ENCODE data around the gene CHI3L2.
"Not testable (repeated sequence)": the region's sequence is repeated elsewhere in the genome, so short reads cannot be mapped to it uniquely, and the experiment has no call there.

The CHI3L2 gene

GRCh38 chr1:111202366-111202706 is 25.2 kb upstream of the CHI3L2 start:
- DNase-seq (ENCODE audit: low read depth in 2 of 3, low spot score in 1 of 3) = no peak

DNA sequence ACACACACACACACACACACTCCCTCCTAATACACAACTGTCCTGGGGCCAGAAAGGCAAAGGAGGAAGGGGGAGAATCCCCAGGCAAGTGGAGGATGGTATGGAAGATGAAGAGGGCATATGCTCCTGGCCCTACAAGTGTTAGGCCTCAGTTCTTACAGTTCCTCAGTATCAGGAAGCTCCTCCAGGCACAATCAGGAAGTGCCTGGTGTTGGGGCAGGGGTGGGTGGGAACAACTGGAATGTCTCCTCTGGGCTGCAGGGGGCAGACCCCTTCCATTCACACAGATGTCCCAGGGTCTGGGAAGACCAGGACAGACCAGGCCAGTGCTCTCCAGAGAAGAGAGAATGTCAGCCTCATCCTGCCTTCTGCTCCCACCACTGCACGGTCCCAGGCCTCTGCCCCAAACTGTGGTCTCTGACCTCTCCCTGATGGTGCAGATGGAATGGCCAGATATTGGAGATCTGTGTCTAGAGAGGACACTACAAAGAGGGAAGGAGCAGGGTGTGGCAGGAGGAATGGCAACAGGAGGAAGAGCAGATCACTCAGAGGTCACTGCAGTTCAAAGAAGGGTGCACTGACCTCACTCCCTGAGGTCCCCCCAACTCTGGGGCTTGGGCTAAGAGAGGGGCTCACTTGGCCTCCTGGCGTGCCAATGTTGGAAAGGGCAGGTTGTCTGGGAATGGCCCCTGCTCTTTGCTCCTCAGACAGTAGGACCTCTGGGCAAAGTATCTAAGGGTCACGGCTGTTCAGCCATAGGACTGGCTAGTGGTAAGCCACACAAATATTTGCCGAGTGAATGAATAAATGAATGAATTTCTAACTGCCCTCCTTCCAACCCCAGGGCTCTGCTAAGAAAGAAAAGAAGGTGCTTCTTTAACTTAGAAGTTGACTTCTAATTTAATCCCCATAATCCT is 24.5 kb upstream of the CHI3L2 start:
- DNase-seq (ENCODE audit: low read depth in 2 of 3, low spot score in 1 of 3) = no peak

GRCh38 chr1:111203681-111204200 is 23.8 kb upstream of the CHI3L2 start:
- peak; percentile 69 to 82 (median 81) for DNase-seq (ENCODE audit: low read depth in 2 of 3, low spot score in 1 of 3)

- DNase-seq (ENCODE audit: low read depth in 2 of 3, low spot score in 1 of 3) = peak in 1 of 3 donors; percentile 54
These were observed 23.1 kb upstream of the CHI3L2 start for GRCh38 chr1:111204201-111204982.

DNA sequence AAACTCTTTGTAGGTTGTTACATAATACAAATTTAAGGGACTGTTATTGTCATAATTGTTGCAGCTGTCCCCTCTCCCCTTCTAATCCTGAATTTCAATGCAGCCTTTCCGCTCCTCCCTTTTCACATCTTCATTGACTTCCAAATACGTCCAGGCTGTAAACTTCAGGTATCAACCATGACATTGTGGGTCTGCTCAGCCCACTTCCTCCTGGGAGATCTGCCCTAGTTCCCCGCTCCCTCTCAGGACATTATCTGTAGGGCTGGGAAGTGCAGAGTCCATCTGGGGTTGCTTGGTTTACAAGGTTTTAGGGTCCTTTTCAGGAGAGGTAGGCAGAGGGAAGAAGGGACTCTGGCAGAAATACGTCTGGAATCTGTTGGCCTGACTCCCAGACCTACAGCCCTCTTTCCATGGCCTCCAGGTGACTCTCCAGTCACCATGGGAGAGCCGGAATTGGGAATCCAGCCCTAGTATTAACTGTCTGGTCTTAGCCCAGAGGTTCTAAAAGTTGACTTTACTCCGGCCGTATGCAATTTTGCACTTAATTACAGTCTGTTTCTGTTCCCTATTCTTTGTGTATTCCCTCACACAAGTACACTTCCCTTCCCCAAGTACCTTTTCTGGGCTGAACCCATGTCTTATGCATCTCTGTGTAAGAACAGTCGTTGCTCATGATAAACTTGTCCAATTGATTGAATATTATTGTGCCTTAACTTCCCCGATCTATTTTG is 22.4 kb upstream of the CHI3L2 start:
- DNase-seq (ENCODE audit: low read depth in 2 of 3, low spot score in 1 of 3) = no peak

GRCh38 chr1:111205714-111206050 is 21.8 kb upstream of the CHI3L2 start:
- no peak for DNase-seq (ENCODE audit: low read depth in 2 of 3, low spot score in 1 of 3)

DNA sequence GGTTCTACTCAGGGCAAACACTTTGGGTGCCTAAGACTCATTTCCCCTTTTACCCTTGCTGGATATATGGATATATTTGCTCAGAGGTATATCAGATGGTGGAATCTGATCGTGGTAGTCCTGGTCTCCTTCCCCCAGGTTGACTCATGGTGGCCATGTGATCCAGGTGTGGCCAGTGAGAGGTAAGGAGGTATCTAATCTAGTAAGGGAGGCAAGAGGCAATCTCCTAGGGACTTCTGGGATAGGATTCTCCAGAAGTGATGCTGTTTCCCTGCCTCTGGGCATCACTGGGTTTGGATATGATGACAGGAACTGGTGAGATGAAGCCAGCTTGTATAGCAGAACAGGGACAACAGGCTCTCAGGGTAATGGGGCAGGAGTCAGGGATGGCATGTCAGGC is 18.6 kb upstream of the CHI3L2 start:
- no peak for DNase-seq (ENCODE audit: low read depth in 2 of 3, low spot score in 1 of 3)

GRCh38 chr1:111209622-111210021 is 17.9 kb upstream of the CHI3L2 start:
- DNase-seq (ENCODE audit: low read depth in 2 of 3, low spot score in 1 of 3) = no peak

- no peak for DNase-seq (ENCODE audit: low read depth in 2 of 3, low spot score in 1 of 3)
These were observed 15.6 kb upstream of the CHI3L2 start for GRCh38 chr1:111211921-111212320.

DNA sequence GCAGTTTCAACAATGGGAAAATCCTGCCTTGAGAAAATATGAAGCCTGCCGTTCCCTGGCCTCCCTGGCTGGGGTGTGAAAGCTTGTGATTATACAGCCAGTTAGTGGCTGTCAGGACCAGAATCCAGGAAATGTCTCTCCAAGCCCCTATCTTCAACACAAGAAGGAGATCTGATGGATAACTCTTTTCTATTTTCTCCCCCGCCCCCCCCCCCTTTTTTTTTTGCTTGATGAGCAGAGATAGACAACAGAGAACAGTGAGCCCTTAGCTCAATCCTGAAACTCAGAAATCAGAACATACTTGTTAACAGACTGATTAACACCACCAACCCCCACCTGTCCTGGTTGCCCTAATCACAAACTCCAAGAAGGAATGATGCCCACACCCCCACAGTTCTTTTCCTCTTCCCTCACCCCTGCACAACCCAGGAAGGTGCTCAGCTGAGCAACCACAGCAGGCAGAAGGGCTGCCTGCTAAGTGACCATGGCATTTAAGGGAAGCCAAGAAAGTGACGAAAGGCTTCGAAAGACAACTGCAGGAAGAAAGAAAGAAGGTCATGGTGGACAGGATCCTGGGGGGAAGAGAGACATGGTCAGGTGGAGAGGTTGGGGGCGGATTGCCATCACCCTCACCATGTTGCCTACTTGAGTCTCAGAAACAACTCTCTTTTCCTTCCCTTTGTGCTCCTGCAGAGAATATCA is 14.7 kb upstream of the CHI3L2 start:
- DNase-seq (ENCODE audit: low read depth in 2 of 3, low spot score in 1 of 3) = no peak

GRCh38 chr1:111213412-111213811 is 14.1 kb upstream of the CHI3L2 start:
- no peak for DNase-seq (ENCODE audit: low read depth in 2 of 3, low spot score in 1 of 3)

GRCh38 chr1:111214074-111214801 is 13.3 kb upstream of the CHI3L2 start:
- no peak for DNase-seq (ENCODE audit: low read depth in 2 of 3, low spot score in 1 of 3)

GRCh38 chr1:111214884-111215283 is 12.6 kb upstream of the CHI3L2 start:
- DNase-seq (ENCODE audit: low read depth in 2 of 3, low spot score in 1 of 3) = no peak

- DNase-seq (ENCODE audit: low read depth in 2 of 3, low spot score in 1 of 3) = not testable (repeated sequence)
These were observed 12.2 kb upstream of the CHI3L2 start for GRCh38 chr1:111215285-111215684.

DNA sequence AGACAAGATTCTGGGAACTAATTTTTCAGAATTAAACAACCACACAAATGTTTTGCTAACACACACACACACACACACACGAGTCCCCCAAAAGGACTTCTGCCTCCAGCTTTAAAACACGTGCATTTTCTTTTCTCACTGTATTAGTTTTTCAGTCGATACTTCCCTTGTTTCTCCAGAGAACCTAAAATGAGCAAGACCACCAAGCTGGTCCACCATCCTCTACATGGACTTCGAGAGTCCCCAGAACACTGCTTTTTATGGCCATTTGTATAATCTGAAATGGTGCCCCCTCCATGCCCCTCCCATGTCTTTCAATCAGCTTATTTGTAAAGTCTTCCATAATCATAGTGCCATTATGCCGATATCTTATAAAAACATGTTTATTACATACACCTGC is 10.8 kb upstream of the CHI3L2 start:
- no peak for DNase-seq (ENCODE audit: low read depth in 2 of 3, low spot score in 1 of 3)

DNA sequence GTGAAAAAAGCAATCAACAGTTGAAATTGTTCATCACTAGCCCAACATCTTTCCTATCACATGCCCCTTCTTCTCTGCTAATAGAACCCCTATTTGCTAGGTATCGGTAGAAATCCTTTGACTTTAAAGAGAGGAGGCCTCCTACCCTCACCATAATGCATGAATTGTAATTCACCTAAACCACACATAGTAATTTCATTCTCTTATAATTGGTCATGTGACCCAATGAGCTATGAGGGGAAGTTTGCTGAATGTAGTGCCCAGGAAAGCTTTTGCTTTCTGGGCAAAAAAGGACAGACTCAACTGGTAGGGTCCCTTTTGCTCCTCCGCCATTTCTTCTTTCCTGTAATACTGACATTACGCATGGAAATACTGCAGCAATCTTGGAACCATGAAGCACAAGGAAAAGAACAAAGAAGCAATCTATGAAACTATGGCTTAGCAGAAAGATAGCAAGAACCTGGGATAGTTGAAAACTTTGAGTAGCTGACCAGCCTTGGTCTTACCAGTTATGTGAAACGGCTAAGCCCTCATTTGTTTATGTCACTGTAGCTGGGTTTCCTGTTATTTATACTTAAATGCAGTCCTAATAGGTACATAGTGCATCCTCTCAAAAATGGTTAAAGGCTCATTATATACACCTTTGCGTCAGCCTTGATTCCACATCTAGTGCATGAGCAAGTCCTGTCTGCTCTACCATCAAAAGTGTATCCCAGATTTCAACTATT is 10.2 kb upstream of the CHI3L2 start:
- DNase-seq (ENCODE audit: low read depth in 2 of 3, low spot score in 1 of 3) = no peak

GRCh38 chr1:111218701-111219556 is 8.6 kb upstream of the CHI3L2 start:
- no peak for DNase-seq (ENCODE audit: low read depth in 2 of 3, low spot score in 1 of 3)

DNA sequence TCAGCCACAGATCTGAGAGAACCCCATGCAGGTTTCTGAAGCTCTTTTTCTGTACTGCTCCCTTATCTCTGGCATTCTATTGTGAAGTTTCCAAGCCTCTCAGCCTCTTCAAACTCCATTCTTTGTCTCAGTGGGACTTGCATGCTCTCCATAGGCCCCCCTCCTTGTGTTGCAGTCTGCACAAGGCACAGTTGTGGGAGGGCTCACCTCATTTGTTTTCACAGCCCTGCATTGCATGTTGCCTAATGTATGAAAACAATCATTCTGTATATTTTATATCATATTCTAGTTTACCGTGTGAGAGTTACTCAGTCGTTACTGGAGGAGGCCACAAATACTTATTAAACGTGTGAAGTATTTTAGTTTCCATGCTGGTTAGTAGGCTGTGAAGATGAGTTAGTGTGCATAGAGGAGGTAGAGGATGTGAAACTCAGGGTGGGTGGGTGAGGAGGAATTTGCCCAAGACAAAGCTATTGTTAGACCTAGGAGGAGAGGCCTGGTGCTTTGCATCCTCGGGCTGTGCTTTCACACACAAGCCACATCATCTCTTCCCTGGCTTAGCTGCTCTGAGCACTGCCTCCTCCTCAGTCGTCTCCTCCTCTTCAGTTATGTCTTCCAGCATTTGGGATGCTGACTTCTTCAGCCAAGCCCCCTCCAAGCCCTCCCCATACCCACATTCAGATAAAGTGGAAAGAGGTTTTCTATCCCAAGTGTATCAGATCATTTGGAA is 7.8 kb upstream of the CHI3L2 start:
- peak in 1 of 3 donors; percentile 56 for DNase-seq (ENCODE audit: low read depth in 2 of 3, low spot score in 1 of 3)
